ENCODE measurements around the gene MGAT4D.
"Not testable (repeated sequence)": the region's sequence is repeated elsewhere in the genome, so short reads cannot be mapped to it uniquely, and the experiment has no call there.

The MGAT4D gene

DNA sequence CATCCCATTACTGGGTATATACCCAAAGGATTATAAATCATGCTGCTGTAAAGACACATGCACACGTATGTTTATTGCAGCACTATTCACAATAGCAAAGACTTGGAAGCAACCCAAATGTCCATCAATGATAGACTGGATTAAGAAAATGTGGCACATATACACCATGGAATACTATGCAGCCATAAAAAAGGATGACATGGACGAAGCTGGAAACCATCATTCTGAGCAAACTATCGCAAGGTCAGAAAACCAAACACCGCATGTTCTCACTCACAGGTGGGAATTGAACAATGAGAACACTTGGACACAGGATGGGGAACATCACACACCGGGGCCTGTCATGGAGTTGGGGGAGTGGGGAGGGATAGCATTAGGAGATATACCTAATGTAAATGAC lies 15.7 kb upstream of the MGAT4D start:
- DNase-seq, POLR2A ChIA-PET: not testable (repeated sequence)

DNA sequence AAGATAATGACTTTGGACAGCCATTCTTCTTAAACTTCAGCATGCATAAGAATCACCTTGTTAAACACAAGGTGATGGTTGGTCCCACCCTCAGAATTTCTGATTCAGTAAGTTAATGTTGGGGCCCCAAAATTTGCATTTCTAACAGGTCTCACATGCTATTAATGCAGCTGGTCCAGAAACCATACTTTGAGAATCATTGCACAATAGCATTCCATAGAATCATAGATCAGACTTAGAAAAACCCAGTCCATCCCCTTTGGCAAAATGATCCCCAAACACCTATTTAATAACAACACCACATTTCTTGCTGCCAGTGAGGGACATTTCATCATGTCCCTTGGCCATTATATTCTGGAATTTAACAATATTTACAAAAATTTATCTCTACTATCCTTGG lies 6.2 kb upstream of the MGAT4D start:
- Histone ChIP-seq H3K27ac (ENCODE audit: insufficient read depth in 1 of 2, low read depth in 1 of 2, low read length in 2 of 2, poor library complexity in 1 of 2, severe bottlenecking in 2 of 2) (no peak overlapping the region), H3K4me1 (ENCODE audit: control extremely low read depth in 1 of 4, control insufficient read depth in 4 of 4, insufficient read depth in 4 of 4, low read length in 3 of 4) (no peaks in the 10 kb centered on the region), H3K4me3 (ENCODE audit: control insufficient read depth in 1 of 7, extremely low read depth in 1 of 7, insufficient read depth in 4 of 7, low read depth in 2 of 7, low read length in 6 of 7) (no peak overlapping the region), H3K27me3 (replicated peaks in 2 of 5; ENCODE audit: control insufficient read depth in 4 of 5, insufficient read depth in 5 of 5, low read length in 4 of 5) (peaks cover 3 to 13% (median 12%) of the 10 kb centered on the region in 5 experiments), H3K9me3 (ENCODE audit: control extremely low read depth in 1 of 5, control insufficient read depth in 4 of 5, insufficient read depth in 2 of 5, low read depth in 1 of 5, low read length in 4 of 5) (no peaks in the 10 kb centered on the region), H3K36me3 (ENCODE audit: control insufficient read depth in 4 of 4, insufficient read depth in 4 of 4, low read length in 3 of 4) (no peaks in the 10 kb centered on the region)
- ChIA-PET POLR2A (no interaction called here), CTCF (no interaction called here)
- no peak for DNase-seq

More for the DNA sequence above, 15.7 kb upstream of the MGAT4D start:
- H3K4me3 ChIP-seq (ENCODE audit: control insufficient read depth in 1 of 7, extremely low read depth in 1 of 7, insufficient read depth in 4 of 7, low read depth in 2 of 7, low read length in 6 of 7); CTCF ChIA-PET; H3K4me1 ChIP-seq (ENCODE audit: control extremely low read depth in 1 of 4, control insufficient read depth in 4 of 4, insufficient read depth in 4 of 4, low read length in 3 of 4); H3K27me3 ChIP-seq (replicated peaks in 2 of 5; ENCODE audit: control insufficient read depth in 4 of 5, insufficient read depth in 5 of 5, low read length in 4 of 5); H3K27ac ChIP-seq (ENCODE audit: insufficient read depth in 1 of 2, low read depth in 1 of 2, low read length in 2 of 2, poor library complexity in 1 of 2, severe bottlenecking in 2 of 2); H3K9me3 ChIP-seq (ENCODE audit: control extremely low read depth in 1 of 5, control insufficient read depth in 4 of 5, insufficient read depth in 2 of 5, low read depth in 1 of 5, low read length in 4 of 5); H3K36me3 ChIP-seq (ENCODE audit: control insufficient read depth in 4 of 4, insufficient read depth in 4 of 4, low read length in 3 of 4): not testable (repeated sequence)
- 100% methylated on average over 3 of the region's 5 CpGs for WGBS (ENCODE audit: insufficient coverage)

- Histone ChIP-seq H3K4me1 (ENCODE audit: control extremely low read depth in 1 of 4, control insufficient read depth in 4 of 4, insufficient read depth in 4 of 4, low read length in 3 of 4) (peaks cover 0 to 10% (median 8%) of the 10 kb centered on the region in 4 experiments), H3K9me3 (ENCODE audit: control extremely low read depth in 1 of 5, control insufficient read depth in 4 of 5, insufficient read depth in 2 of 5, low read depth in 1 of 5, low read length in 4 of 5) (no peaks in the 10 kb centered on the region), H3K4me3 (ENCODE audit: control insufficient read depth in 1 of 7, extremely low read depth in 1 of 7, insufficient read depth in 4 of 7, low read depth in 2 of 7, low read length in 6 of 7) (no peak overlapping the region), H3K27me3 (replicated peaks in 2 of 5; ENCODE audit: control insufficient read depth in 4 of 5, insufficient read depth in 5 of 5, low read length in 4 of 5) (peaks cover 7 to 47% (median 23%) of the 10 kb centered on the region in 5 experiments), H3K27ac (ENCODE audit: insufficient read depth in 1 of 2, low read depth in 1 of 2, low read length in 2 of 2, poor library complexity in 1 of 2, severe bottlenecking in 2 of 2) (no peak overlapping the region), H3K36me3 (ENCODE audit: control insufficient read depth in 4 of 4, insufficient read depth in 4 of 4, low read length in 3 of 4) (no peaks in the 10 kb centered on the region)
- WGBS (ENCODE audit: insufficient coverage): 96% methylated on average over 3 of the region's 4 CpGs
- CTCF ChIA-PET: interaction anchor here (0.6 to 1.5 kb wide), 3 partner anchors 25 to 915 kb away, joined by 3 to 7 read pairs (median 4); partner anchors contain the start of genes CLGN and ELMOD2
- POLR2A ChIA-PET: no interaction called here
- no peak for DNase-seq
Observed at GRCh38 chr4:140499391-140499790, 1.3 kb upstream of the MGAT4D start.

GRCh38 chr4:140497405-140497746 lies 717 bp downstream of the MGAT4D start:
- Histone ChIP-seq H3K27ac (ENCODE audit: insufficient read depth in 1 of 2, low read depth in 1 of 2, low read length in 2 of 2, poor library complexity in 1 of 2, severe bottlenecking in 2 of 2) (no peak overlapping the region), H3K9me3 (ENCODE audit: control extremely low read depth in 1 of 5, control insufficient read depth in 4 of 5, insufficient read depth in 2 of 5, low read depth in 1 of 5, low read length in 4 of 5) (no peaks in the 10 kb centered on the region), H3K27me3 (replicated peaks in 2 of 5; ENCODE audit: control insufficient read depth in 4 of 5, insufficient read depth in 5 of 5, low read length in 4 of 5) (peaks cover 7 to 47% (median 23%) of the 10 kb centered on the region in 5 experiments), H3K4me1 (ENCODE audit: control extremely low read depth in 1 of 4, control insufficient read depth in 4 of 4, insufficient read depth in 4 of 4, low read length in 3 of 4) (peaks cover 0 to 10% (median 8%) of the 10 kb centered on the region in 4 experiments), H3K4me3 (ENCODE audit: control insufficient read depth in 1 of 7, extremely low read depth in 1 of 7, insufficient read depth in 4 of 7, low read depth in 2 of 7, low read length in 6 of 7) (peak overlapping the region in 6 of 7 experiments; percentile 40 to 74 (median 61)), H3K36me3 (ENCODE audit: control insufficient read depth in 4 of 4, insufficient read depth in 4 of 4, low read length in 3 of 4) (no peaks in the 10 kb centered on the region)
- POLR2A ChIA-PET: no interaction called here
- WGBS (ENCODE audit: insufficient coverage): 21% methylated on average over 3 of the region's 11 CpGs
- CTCF ChIA-PET: no interaction called here
- DNase-seq: peak in 2 of 3 donors; percentile 19 to 39

- no peak for DNase-seq
- peaks cover 0 to 6% (median 2%) of the 10 kb centered on the region in 5 experiments for H3K9me3 ChIP-seq (ENCODE audit: control extremely low read depth in 1 of 5, control insufficient read depth in 4 of 5, insufficient read depth in 2 of 5, low read depth in 1 of 5, low read length in 4 of 5)
- no peaks in the 10 kb centered on the region for H3K36me3 ChIP-seq (ENCODE audit: control insufficient read depth in 4 of 4, insufficient read depth in 4 of 4, low read length in 3 of 4)
- no peak overlapping the region for H3K27ac ChIP-seq (ENCODE audit: insufficient read depth in 1 of 2, low read depth in 1 of 2, low read length in 2 of 2, poor library complexity in 1 of 2, severe bottlenecking in 2 of 2)
- peaks cover 0 to 2% (median 0%) of the 10 kb centered on the region in 5 experiments for H3K27me3 ChIP-seq (replicated peaks in 2 of 5; ENCODE audit: control insufficient read depth in 4 of 5, insufficient read depth in 5 of 5, low read length in 4 of 5)
- ChIA-PET POLR2A (no interaction called here), CTCF (no interaction called here)
- H3K4me3 ChIP-seq (ENCODE audit: control insufficient read depth in 1 of 7, extremely low read depth in 1 of 7, insufficient read depth in 4 of 7, low read depth in 2 of 7, low read length in 6 of 7): no peak overlapping the region
- no peaks in the 10 kb centered on the region for H3K4me1 ChIP-seq (ENCODE audit: control extremely low read depth in 1 of 4, control insufficient read depth in 4 of 4, insufficient read depth in 4 of 4, low read length in 3 of 4)
- 83% methylated on average over 1 of the region's 1 CpG for WGBS (ENCODE audit: insufficient coverage)
Observed at GRCh38 chr4:140485939-140486338, 12.2 kb downstream of the MGAT4D start.

DNA sequence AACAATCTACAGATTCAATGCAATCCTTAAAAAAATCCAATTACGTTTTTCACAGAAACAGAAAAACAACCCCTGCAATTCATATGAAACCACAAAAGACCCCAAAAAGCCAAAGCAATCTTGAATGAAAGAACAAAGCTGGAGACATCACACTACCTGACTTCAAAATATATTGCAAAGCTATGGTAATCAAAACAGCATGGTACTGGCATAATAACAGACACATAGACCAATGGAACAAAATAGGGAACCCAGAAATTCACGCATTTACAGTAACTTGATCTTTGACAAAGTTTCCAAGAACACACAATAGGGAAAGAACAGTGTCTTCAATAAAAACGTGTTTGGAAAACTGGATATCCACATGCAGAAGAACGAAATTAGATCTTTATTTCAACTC lies 14.6 kb downstream of the MGAT4D start:
- WGBS (ENCODE audit: insufficient coverage): 100% methylated on average over 1 of the region's 4 CpGs
- DNase-seq: no peak
- peaks cover 0 to 6% (median 2%) of the 10 kb centered on the region in 5 experiments for H3K9me3 ChIP-seq (ENCODE audit: control extremely low read depth in 1 of 5, control insufficient read depth in 4 of 5, insufficient read depth in 2 of 5, low read depth in 1 of 5, low read length in 4 of 5)
- CTCF ChIA-PET: no interaction called here
- H3K36me3 ChIP-seq (ENCODE audit: control insufficient read depth in 4 of 4, insufficient read depth in 4 of 4, low read length in 3 of 4): no peaks in the 10 kb centered on the region
- H3K4me1 ChIP-seq (ENCODE audit: control extremely low read depth in 1 of 4, control insufficient read depth in 4 of 4, insufficient read depth in 4 of 4, low read length in 3 of 4): no peaks in the 10 kb centered on the region
- H3K27me3 ChIP-seq (replicated peaks in 2 of 5; ENCODE audit: control insufficient read depth in 4 of 5, insufficient read depth in 5 of 5, low read length in 4 of 5): peaks cover 0 to 2% (median 0%) of the 10 kb centered on the region in 5 experiments
- no peak overlapping the region for H3K4me3 ChIP-seq (ENCODE audit: control insufficient read depth in 1 of 7, extremely low read depth in 1 of 7, insufficient read depth in 4 of 7, low read depth in 2 of 7, low read length in 6 of 7)
- H3K27ac ChIP-seq (ENCODE audit: insufficient read depth in 1 of 2, low read depth in 1 of 2, low read length in 2 of 2, poor library complexity in 1 of 2, severe bottlenecking in 2 of 2): no peak overlapping the region
- POLR2A ChIA-PET: no interaction called here

DNA sequence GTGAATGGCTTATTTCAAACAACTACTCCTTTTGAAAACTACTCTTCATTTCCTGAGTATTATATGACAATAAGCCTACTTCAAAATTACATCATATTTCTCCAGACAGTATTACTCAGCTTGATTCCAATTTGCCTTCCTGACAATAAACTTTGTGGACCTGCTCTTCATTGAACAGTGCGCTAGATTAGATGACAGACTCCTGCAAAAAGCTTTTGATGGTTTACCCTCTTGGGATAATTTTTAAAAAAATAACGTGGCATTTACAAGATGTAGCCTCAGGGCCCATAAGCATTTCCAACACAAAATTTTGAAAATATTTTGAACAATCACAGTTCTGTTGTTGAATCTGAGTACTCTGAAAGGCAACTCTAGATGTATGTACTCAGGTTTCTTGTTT lies 25.9 kb downstream of the MGAT4D start:
- ChIA-PET CTCF (no interaction called here), POLR2A (no interaction called here)
- Histone ChIP-seq H3K27me3 (replicated peaks in 2 of 5; ENCODE audit: control insufficient read depth in 4 of 5, insufficient read depth in 5 of 5, low read length in 4 of 5) (peaks cover 0 to 4% (median 0%) of the 10 kb centered on the region in 5 experiments), H3K4me1 (ENCODE audit: control extremely low read depth in 1 of 4, control insufficient read depth in 4 of 4, insufficient read depth in 4 of 4, low read length in 3 of 4) (no peaks in the 10 kb centered on the region), H3K36me3 (ENCODE audit: control insufficient read depth in 4 of 4, insufficient read depth in 4 of 4, low read length in 3 of 4) (no peaks in the 10 kb centered on the region), H3K9me3 (ENCODE audit: control extremely low read depth in 1 of 5, control insufficient read depth in 4 of 5, insufficient read depth in 2 of 5, low read depth in 1 of 5, low read length in 4 of 5) (no peaks in the 10 kb centered on the region), H3K27ac (ENCODE audit: insufficient read depth in 1 of 2, low read depth in 1 of 2, low read length in 2 of 2, poor library complexity in 1 of 2, severe bottlenecking in 2 of 2) (no peak overlapping the region), H3K4me3 (ENCODE audit: control insufficient read depth in 1 of 7, extremely low read depth in 1 of 7, insufficient read depth in 4 of 7, low read depth in 2 of 7, low read length in 6 of 7) (no peak overlapping the region)
- 100% methylated on average over 1 of the region's 2 CpGs for WGBS (ENCODE audit: insufficient coverage)
- DNase-seq: no peak

All from common myeloid progenitor, CD34-positive (primary cell).